ENCODE results near the gene PTPRE. TPM values are rescaled to one million over a fixed set of nuclear protein-coding genes. Genes with fewer than 3 reads are reported as not detected.

The PTPRE gene
- polyA plus RNA-seq, 1 donor from 2014 or later = 11.2 TPM

GRCh38 chr10:128061306-128062300 lies 154.7 kb downstream of the PTPRE start:
- H3K36me3 Mint-ChIP-seq = peaks cover 3% of the 10 kb centered on the region
- peaks cover 24 to 56% (median 44%) of the 10 kb centered on the region in 3 donors for H3K4me1 Mint-ChIP-seq
- peak overlapping the region in 2 of 3 donors; percentile 90 to 92 for H3K27ac Mint-ChIP-seq
- no peaks in the 10 kb centered on the region for H3K9me3 Mint-ChIP-seq
- peak overlapping the region in 3 of 4 donors; percentile 0 to 93 (median 21) for H3K4me3 Mint-ChIP-seq
- H3K27me3 Mint-ChIP-seq = no peaks in the 10 kb centered on the region

- Mint-ChIP-seq H3K4me1 (peaks cover 24 to 63% (median 48%) of the 10 kb centered on the region in 3 donors), H3K27me3 (no peaks in the 10 kb centered on the region), H3K36me3 (peaks cover 3% of the 10 kb centered on the region), H3K4me3 (peak overlapping the region; percentile 69 to 93 (median 86)), H3K27ac (peak overlapping the region; percentile 88 to 92 (median 90)), H3K9me3 (no peaks in the 10 kb centered on the region)
Measured at GRCh38 chr10:128062331-128062880, 155.5 kb downstream of the PTPRE start.

- Mint-ChIP-seq H3K4me3 (peak overlapping the region; percentile 69 to 93 (median 86)), H3K9me3 (no peaks in the 10 kb centered on the region), H3K27me3 (no peaks in the 10 kb centered on the region), H3K36me3 (peaks cover 3% of the 10 kb centered on the region), H3K4me1 (peaks cover 24 to 64% (median 48%) of the 10 kb centered on the region in 3 donors), H3K27ac (peak overlapping the region; percentile 88 to 92 (median 90))
Measured at GRCh38 chr10:128062881-128063563, 156.1 kb downstream of the PTPRE start.

GRCh38 chr10:128063736-128064107 lies 156.8 kb downstream of the PTPRE start:
- peaks cover 24 to 64% (median 49%) of the 10 kb centered on the region in 3 donors for H3K4me1 Mint-ChIP-seq
- H3K27ac Mint-ChIP-seq = peak overlapping the region; percentile 88 to 92 (median 90)
- no peaks in the 10 kb centered on the region for H3K27me3 Mint-ChIP-seq
- no peaks in the 10 kb centered on the region for H3K9me3 Mint-ChIP-seq
- peaks cover 3% of the 10 kb centered on the region for H3K36me3 Mint-ChIP-seq
- peak overlapping the region; percentile 69 to 93 (median 86) for H3K4me3 Mint-ChIP-seq

GRCh38 chr10:128064108-128064969 lies 157.4 kb downstream of the PTPRE start:
- Mint-ChIP-seq H3K4me1 (peaks cover 27 to 65% (median 51%) of the 10 kb centered on the region in 3 donors), H3K9me3 (no peaks in the 10 kb centered on the region), H3K36me3 (peaks cover 3% of the 10 kb centered on the region), H3K4me3 (peak overlapping the region; percentile 67 to 93 (median 79)), H3K27ac (peak overlapping the region; percentile 88 to 92 (median 90)), H3K27me3 (no peaks in the 10 kb centered on the region)

GRCh38 chr10:128064970-128065580 lies 158.2 kb downstream of the PTPRE start:
- peaks cover 29 to 59% (median 49%) of the 10 kb centered on the region in 3 donors for H3K4me1 Mint-ChIP-seq
- no peaks in the 10 kb centered on the region for H3K9me3 Mint-ChIP-seq
- peak overlapping the region; percentile 67 to 93 (median 79) for H3K4me3 Mint-ChIP-seq
- no peaks in the 10 kb centered on the region for H3K27me3 Mint-ChIP-seq
- H3K27ac Mint-ChIP-seq = peak overlapping the region; percentile 88 to 92 (median 90)
- H3K36me3 Mint-ChIP-seq = no peaks in the 10 kb centered on the region

GRCh38 chr10:128065881-128066534 lies 159.1 kb downstream of the PTPRE start:
- Mint-ChIP-seq H3K4me1 (peaks cover 29 to 53% (median 42%) of the 10 kb centered on the region in 3 donors), H3K9me3 (no peaks in the 10 kb centered on the region), H3K27me3 (no peaks in the 10 kb centered on the region), H3K27ac (peak overlapping the region in 1 of 3 donors; percentile 92), H3K4me3 (peak overlapping the region in 1 of 4 donors; percentile 29), H3K36me3 (no peaks in the 10 kb centered on the region)

GRCh38 chr10:128066870-128067382 lies 160.0 kb downstream of the PTPRE start:
- Mint-ChIP-seq H3K4me3 (peak overlapping the region in 3 of 4 donors; percentile 10 to 35 (median 11)), H3K27ac (peak overlapping the region in 2 of 3 donors; percentile 45 to 64)

GRCh38 chr10:128067691-128068397 lies 160.9 kb downstream of the PTPRE start:
- Mint-ChIP-seq H3K9me3 (no peaks in the 10 kb centered on the region), H3K27ac (no peak overlapping the region), H3K27me3 (no peaks in the 10 kb centered on the region), H3K4me3 (no peak overlapping the region), H3K36me3 (no peaks in the 10 kb centered on the region), H3K4me1 (peaks cover 27 to 43% (median 41%) of the 10 kb centered on the region in 3 donors)

More at GRCh38 chr10:128066870-128067382, 160.0 kb downstream of the PTPRE start:
- Mint-ChIP-seq H3K36me3 (no peaks in the 10 kb centered on the region), H3K4me1 (peaks cover 29 to 52% (median 42%) of the 10 kb centered on the region in 3 donors), H3K27me3 (no peaks in the 10 kb centered on the region), H3K9me3 (no peaks in the 10 kb centered on the region)

- H3K36me3 Mint-ChIP-seq = peaks cover 1% of the 10 kb centered on the region
- peak overlapping the region in 1 of 4 donors; percentile 39 for H3K4me3 Mint-ChIP-seq
- H3K9me3 Mint-ChIP-seq = no peaks in the 10 kb centered on the region
- H3K4me1 Mint-ChIP-seq = peaks cover 19 to 35% (median 33%) of the 10 kb centered on the region in 3 donors
- H3K27ac Mint-ChIP-seq = peak overlapping the region in 1 of 3 donors; percentile 71
- no peaks in the 10 kb centered on the region for H3K27me3 Mint-ChIP-seq
Measured at GRCh38 chr10:128068398-128069285, 161.7 kb downstream of the PTPRE start.

GRCh38 chr10:128069351-128070051 lies 162.6 kb downstream of the PTPRE start:
- Mint-ChIP-seq H3K9me3 (no peaks in the 10 kb centered on the region), H3K4me1 (peaks cover 15 to 29% (median 26%) of the 10 kb centered on the region in 3 donors), H3K4me3 (peak overlapping the region in 1 of 4 donors; percentile 39), H3K27me3 (no peaks in the 10 kb centered on the region), H3K27ac (peak overlapping the region in 2 of 3 donors; percentile 53 to 71), H3K36me3 (peaks cover 5% of the 10 kb centered on the region)
